Ovary (tissue), 1 donor: ENCODE results near the gene RASA3.

Source experiments
- EP300 ChIP-seq: sonication (generic); formaldehyde crosslinking; IDR thresholded peaks from one replicate; pipeline ENCODE4 v1.6.1; 2017; ENCODE audit warnings: antibody characterized with exemption
- POLR2A ChIP-seq: fragments of 450-650 bp; IDR thresholded peaks from one replicate; pipeline ENCODE4 v1.6.1; 2017; ENCODE audit warnings: antibody characterized with exemption, mild to moderate bottlenecking, moderate library complexity

- TF ChIP-seq POLR2A: no peak
- TF ChIP-seq EP300: no peak
Observed at GRCh38 chr13:114099191-114099590, 33.2 kb downstream of the RASA3 start.
